ENCODE data around the gene POLE.

DNA sequence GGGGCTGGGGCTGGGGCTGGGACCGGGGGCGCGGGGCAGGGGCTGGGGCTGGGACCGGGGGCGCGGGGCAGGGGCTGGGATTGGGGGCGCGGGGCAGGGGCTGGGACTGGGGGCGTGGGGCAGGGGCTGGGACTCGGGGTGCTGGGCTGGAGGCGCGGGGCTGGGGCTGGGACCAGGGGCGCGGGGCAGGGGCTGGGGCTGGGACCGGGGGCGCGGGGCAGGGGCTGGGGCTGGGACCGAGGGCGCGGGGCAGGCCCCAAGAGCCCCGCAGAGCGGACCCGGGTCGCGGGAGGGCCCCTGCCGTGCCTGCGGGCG is 68.1 kb downstream of the POLE start:
- TF ChIP-seq ELF4 (IDR thresholded peaks at IDR 0.05), result no peak
- no peak for TF ChIP-seq BHLHE40 (IDR thresholded peaks at IDR 0.05; ENCODE audit: borderline replicate concordance)
- no peak for TF ChIP-seq FOXK2 (IDR thresholded peaks at IDR 0.05)
- TF ChIP-seq ZNF384 (IDR thresholded peaks at IDR 0.05), result no peak
- no peak for TF ChIP-seq SP1 (IDR thresholded peaks at IDR 0.05)
- no peak for TF ChIP-seq SUZ12 (IDR thresholded peaks at IDR 0.05)
- no peak for TF ChIP-seq ARNT (IDR thresholded peaks at IDR 0.05)
- TF ChIP-seq HDGF (IDR thresholded peaks at IDR 0.05; ENCODE audit: borderline replicate concordance), result no peak
- TF ChIP-seq, protein P1, sequence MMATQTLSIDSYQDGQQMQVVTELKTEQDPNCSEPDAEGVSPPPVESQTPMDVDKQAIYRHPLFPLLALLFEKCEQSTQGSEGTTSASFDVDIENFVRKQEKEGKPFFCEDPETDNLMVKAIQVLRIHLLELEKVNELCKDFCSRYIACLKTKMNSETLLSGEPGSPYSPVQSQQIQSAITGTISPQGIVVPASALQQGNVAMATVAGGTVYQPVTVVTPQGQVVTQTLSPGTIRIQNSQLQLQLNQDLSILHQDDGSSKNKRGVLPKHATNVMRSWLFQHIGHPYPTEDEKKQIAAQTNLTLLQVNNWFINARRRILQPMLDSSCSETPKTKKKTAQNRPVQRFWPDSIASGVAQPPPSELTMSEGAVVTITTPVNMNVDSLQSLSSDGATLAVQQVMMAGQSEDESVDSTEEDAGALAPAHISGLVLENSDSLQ (IDR thresholded peaks at IDR 0.05), result no peak

All from HEK293T (cell line).